ENCODE data around the gene OR9I1.

- no peak for TF ChIP-seq CTCF (IDR thresholded peaks at IDR 0.05 in 2 of 3, conservative IDR thresholded peaks at IDR 0.05 in 1 of 3; ENCODE audit: control insufficient read depth in 2 of 3, extremely low read depth in 1 of 3, insufficient read depth in 1 of 3, low read depth in 3 of 3, low read length in 3 of 3)
- TF ChIP-seq NFXL1 (IDR thresholded peaks at IDR 0.05; ENCODE audit: borderline replicate concordance): no peak
- TF ChIP-seq POLR2AphosphoS2 (IDR thresholded peaks at IDR 0.05; ENCODE audit: low read depth, low read length): no peak
- no peak for TF ChIP-seq POLR2AphosphoS5 (IDR thresholded peaks at IDR 0.05; ENCODE audit: low read length)
- TF ChIP-seq SPI1 (IDR thresholded peaks at IDR 0.05; ENCODE audit: borderline replicate concordance, insufficient read depth, low read depth, low read length): no peak
- TF ChIP-seq EGR1 (IDR thresholded peaks at IDR 0.05; ENCODE audit: borderline replicate concordance in 1 of 2, low read depth in 2 of 2, low read length in 2 of 2): no peak
- no peak for TF ChIP-seq REST (IDR thresholded peaks at IDR 0.05; ENCODE audit: low read depth, low read length)
Observed at GRCh38 chr11:58164389-58164788, 39.1 kb upstream of the OR9I1 start.

All from GM12878 (cell line).